Measurements from ENCODE around the gene TGM2.
"Not testable (repeated sequence)": the region's sequence is repeated elsewhere in the genome, so short reads cannot be mapped to it uniquely, and the experiment has no call there.

The TGM2 gene

DNA sequence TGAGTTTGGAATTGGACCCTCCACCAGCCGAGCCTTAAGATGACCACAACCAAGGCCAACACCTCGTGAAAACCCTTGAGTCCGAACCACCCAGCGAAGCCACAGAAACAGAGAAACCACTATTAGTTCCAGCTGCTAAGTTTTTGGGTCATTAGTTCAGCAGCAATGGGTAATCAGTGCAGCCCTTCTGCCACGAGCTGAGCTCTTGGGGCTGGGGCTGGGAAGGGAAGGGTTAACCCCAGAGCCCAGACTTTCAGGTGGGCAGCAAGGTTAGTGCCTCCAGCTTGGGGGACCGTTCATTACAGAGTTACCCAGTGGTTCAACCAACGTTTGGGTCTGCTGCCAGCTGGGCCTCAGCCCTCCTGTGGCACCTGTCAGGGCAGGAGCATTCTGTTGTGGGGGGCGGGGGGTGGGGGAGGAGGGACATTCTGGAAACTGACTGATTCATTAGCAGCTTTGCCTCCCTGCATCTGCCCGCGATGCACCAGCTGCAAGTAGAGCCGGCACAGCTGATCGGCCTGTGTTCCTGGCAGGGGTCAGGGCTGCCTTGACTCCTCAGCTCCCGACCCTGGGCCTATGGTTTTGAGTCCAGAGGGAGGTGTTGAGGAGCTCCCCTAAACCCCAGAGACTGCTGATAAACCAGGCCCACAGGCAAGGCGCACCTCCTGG lies 52.7 kb downstream of the TGM2 start:
- no peak for DNase-seq

DNA sequence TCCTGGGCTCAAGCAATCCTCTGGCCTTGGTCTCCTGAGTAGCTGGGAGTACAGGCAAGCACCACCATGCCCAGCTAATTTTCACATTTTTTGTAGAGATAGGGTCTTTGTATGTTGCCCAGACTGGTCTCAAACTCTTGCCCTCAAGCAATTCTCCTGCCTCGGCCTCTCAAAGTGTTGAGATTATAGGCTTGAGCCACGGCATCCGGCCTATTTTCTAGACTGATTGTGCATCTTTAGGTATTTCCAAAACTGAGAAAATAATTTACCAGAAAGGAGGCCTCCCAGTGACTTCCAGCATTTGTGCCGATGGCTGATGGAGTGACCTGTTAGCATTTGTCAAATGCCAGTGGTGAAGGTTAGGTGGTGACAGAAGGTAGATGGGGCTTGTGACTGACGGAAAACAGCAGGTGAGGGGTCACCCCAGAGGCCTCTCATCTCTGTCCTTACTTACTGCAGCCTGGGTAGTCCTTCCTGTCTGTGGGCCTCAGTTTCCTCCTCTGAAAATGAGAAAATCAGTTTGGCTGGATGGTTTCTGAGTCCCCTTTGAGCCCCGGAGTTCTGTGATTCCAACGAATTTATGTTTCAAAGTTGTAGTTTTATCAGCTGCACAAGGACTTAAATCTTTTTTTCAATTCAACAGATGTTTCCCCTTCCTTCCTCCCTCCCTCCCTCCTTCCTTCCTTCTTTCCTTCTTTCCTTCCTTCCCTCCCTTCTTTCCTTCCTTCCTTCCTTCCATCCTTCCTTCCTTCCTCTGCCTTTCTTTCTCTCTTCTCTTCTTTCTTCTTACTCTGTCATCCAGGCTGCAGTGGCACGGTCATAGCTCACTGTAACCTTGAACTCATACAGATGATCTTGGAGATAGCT lies 53.5 kb downstream of the TGM2 start:
- DNase-seq, result no peak

DNA sequence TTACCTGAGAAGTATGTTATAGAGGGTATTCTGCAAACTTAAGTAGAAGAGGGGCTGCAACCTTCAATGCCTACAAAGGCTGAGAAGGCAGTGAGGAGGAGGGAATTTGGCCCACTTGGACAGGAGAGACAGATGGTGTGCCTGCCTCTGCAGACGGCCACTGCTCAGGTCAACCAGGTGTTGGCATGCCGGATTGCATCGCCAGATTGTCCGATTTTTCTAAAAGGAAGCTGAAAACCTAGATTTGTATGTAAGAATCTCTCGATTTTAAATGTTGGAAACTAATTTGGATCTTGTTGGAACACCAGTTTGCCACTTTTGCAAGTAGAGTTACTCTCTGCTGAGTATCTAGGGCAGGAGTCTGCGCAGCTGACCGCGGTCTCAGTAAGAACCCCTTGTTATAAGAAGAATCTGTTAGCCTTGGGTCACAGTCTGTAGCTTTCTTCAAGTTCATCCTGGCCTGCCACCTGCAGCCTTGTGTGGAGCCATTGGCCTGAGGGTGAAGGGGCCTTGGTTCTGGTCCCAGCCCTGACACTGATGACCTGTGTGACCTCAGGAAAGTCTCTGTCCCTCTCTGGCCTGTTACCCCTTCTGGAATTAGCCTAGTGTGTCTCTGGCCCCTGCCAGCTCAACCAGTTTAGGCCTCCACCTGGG lies 54.4 kb downstream of the TGM2 start:
- no peak for DNase-seq

DNA sequence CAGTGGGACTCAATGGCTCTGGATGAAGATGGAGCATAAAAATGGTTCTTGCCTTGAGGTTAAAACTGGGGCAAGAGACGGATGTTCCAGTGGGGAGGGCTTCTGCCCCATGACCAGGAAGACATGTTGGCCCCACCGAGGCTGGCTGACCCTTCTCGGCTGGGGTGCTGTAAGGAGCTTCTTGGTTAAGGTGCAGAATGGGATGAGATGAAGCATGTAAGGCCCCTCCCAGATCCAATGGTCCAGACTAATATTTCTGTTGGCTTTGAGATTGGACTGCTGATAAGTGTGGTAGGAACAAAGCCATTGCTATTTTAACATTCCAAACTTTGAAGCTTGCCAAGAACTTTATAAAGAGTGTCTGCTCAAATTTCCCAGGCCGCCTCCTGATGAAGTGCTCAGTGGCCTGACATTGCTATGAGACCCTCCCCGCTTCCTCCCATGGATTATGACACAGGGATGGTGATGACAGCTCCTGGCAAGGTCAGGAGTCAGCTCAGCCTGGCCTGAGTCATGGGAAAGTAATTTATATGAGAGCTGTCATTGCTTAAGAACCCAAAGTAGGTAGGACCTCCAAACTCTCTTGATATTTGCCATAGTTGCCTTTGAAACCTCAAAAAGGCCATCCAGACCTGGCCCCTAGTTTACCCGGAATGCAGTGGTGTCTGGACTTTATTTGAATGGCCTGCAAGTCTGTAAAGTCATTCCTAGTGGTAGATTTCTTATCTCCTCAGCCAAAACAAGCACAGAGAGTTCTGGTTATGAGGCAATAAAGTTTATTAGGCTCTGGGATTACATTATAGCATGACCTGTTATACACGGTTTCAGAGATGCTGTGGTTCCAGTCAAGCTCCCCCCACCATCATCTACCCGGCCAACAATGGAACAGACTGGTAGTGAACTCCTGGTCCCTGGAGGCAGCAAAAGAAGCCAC lies 55.2 kb downstream of the TGM2 start:
- DNase-seq, result no peak

DNA sequence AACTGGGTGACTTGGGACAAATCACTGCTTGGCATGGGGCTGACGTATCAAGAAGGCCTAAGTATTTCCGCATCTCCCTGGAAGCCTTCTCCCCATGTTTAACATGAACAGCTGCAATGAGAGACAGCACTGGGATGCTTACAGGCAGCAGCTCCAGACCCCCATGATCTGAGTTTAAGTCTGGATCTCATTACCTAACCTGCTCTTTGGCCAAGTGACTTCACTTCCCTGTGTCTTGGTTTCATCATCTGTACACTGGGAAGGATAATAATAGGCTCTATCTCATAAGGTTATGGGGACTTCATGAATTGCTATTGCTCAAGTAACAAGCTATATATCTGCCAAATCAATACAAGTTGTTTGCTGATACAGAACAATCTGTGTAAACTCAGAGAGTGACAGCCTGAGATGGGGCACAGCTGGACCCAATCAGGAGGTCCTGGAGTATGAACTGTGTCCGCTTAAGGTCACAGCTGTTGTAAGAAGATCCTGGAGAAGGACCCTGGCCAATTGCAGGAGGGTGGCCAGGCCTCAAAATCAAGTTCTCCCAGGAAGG lies 56.0 kb downstream of the TGM2 start:
- no peak for DNase-seq

DNA sequence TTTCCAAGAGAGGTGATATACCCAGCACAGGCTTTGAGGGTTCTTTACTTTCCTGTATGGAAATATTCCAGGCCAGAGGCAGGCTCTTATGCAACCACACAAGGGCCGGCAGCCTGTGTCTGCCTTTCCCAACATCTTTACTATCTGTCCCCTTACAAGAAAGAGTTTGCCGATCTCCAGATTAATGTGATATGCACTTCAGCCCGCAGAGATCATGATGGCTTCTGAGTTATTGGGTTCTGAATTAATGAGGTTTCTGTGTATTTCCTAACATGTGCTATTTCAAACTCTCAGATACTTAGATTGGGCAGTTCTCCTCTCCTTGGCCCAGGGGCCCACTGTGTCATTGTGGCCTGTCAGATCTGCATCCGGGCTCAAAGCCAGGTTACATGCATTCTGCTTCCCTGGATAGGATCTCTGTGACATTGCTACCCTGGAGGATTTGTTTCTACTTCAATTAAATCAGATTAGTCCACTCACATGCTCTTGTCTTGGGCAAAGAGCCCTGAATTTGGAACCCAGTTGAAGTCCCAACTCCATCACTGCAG lies 56.6 kb downstream of the TGM2 start:
- DNase-seq, result no peak

DNA sequence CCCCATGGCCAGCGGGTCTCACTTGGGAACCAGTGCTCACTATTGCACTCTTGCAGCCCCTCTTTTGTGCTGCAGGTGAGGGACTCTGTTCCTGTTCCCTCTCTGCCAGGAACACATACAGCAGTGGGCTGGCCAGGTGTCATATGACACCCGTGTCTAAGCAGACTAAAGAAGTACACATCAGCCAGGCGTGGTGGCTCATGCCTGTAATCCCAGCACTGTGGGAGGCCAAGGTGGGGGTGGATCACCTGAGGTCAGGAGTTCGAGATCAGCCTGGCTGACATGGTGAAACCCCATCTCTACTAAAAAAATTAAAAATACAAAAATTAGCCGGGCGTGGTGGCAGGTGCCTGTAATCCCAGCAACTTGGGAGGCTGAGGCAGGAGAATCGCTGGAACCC lies 57.2 kb downstream of the TGM2 start:
- not testable (repeated sequence) for DNase-seq

DNA sequence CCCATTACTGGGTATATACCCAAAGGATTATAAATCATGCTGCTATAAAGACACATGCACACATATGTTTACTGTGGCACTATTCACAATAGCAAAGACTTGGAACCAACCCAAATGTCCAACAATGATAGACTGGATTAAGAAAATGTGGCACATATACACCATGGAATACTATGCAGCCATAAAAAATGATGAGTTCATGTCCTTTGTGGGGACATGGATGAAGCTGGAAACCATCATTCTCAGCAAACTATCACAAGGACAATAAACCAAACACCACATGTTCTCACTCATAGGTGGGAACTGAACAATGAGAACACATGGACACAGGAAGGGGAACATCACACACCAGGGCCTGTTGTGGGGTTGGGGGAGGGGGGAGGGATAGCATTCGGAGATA lies 57.7 kb downstream of the TGM2 start:
- not testable (repeated sequence) for DNase-seq

DNA sequence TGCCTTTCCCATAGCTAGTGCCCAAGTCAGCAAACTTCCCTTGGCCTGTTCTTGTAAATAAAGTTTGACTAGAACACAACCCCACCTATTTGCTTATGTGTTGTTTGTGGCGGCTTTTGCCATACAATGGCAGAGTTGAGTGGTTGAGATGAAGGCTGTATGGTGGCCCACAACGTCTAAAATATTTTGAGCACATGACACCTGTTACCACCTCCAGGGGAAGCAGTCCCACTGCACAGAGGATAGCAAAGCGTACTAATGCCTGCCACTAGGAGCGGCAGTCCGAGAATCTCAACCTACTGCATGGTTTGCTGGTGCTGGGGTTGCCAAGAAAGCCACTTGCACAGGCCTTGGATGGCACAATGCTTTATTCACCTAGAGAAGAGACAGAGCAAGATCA lies 58.6 kb downstream of the TGM2 start:
- no peak for DNase-seq

DNA sequence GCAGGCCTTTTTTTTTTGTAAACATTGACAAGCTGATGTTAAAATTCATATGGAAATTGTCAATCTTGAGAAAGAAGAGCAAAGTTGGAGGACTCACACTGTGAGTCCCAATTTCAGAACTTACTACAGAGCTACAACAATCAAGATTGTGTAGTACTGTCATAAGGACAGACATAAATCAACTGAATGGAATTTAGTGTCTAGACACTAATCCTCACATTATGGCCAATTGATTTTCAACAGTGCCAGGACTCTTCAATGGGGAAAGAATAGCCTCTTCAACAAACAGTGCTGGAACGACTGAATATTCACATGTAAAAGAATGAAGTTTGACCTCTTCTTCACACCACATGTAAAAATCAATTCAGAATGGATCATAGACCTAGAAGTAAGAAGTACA lies 60.8 kb downstream of the TGM2 start:
- DNase-seq, result no peak

DNA sequence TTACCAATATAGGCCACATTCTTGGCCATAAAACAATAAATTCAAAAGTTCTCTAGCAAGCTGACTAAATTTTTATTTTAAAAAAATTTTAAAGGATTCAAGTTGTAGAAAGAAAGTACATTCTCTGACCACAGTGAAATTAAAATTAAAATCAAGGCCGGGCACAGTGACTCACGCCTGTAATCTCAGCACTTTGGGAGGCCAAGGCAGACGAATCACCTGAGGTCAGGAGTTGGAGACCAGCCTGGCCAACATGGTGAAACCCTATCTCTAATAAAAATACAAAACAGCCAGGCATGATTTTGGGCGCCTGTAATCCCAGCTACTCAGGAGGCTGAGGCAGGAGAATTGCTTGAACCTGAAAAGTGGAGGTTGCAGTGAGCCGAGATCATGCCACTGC lies 62.9 kb downstream of the TGM2 start:
- not testable (repeated sequence) for DNase-seq

DNA sequence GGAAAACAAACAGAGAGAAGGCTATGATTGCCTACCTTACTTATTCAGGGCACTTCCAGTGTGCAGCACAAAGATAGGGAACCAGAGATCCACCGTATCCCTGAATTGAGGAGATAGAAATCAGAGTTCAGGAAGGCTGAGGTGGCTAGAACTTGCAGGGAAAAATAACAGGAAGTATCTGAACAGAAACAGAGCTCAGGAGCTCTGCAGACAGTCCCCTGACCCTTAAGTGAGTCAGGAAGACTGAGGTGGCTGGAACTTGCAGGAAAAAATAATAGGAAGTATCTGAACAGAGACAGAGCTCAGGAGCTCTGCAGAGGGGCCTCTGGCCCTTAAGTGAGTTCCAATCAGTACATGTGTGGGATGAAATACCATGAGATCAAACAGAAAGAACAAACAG lies 66.1 kb downstream of the TGM2 start:
- DNase-seq, result no peak

DNA sequence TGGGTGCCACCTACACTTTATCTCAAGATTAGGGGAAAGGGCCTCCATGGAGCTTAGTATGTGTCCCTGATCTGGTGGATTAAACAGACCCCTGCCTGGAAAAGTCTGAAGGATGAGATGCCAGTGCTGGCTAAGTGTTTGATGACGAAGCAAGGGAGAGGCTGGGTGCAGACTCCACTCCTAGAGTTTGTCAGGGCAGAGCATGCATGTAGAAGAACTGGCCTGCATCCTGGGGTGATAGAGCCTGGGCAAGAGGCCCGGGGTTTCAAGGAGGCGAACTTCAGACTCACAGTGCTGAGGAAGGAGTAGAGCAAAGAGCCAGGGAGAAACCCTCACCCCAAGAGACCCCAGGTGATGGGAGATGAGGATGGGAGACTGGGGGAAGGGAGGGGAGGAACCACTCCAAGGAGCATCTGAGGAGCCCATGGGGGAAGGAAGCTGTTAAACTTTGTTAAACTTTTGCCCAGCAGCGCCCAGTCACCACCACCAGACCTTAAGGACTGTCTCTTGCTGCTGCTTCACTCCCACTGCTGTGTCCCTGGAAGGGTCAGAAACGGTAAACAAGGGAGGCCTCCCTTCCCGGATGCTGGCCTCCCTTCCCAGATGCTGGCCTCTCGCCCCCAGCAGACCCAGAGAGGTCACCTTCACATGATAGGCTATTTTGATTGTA lies 69.9 kb downstream of the TGM2 start:
- DNase-seq, result no peak

DNA sequence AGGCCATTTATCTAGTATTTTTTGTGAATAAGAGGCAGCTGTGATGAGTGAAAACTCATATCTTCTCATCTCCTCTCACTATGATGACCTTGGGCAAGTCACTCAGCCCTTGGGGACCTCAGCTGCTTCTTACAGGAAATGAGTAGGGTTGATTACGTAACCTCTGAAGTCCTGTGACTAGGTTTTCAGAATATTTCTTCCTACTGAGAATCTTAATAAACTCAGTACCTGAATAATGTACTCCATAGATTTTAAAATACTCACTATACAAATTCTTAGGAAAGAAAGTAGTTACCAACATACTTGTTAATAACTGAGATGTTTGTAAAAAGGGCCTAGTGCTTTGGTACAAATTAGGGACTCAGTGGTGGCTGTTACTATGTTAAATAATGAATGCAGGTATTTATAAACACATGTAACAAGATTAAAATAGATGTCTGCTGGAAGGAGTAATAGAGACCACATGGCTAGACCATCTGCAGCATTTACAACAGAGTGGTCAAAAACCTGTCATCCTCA lies 70.6 kb downstream of the TGM2 start:
- no peak for DNase-seq

DNA sequence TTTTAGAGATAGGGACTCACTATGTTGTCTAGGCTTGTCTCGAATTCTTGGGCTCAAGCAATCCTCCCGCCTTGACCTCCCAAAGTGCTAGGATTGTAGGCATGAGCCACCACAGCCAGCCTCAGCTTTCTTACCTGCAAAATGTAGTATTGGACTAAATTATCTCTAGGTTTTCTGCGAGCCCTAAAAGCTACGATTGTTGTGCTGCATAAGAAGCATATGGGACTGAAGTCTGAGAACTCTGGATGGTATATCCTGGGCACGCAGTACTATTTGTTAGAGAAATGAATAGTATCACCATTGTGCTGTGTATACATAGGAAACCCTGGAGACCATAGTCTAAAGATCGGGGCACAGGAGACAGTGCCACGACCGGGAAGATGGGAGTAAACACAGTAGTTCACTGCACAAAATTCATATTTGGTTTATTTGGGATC lies 71.4 kb downstream of the TGM2 start:
- DNase-seq, result no peak

DNA sequence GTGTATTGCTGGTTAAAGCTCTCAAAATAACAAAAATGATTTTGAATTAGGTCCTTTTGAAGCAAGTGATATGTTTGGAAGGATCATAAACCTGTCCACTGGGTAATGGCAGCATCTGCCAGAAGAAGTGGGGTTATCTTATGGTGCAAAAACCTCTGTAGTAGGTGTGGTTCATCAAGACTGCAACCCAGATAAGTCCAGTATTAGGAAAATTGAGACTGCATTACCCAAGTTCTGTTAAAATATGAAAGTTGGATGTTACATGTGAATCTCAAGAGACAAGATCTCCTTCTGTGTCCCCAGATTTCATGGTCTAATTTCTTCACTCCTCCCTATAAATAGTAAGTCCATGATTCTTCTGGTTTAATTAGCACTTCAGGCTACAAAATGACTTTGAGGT lies 72.2 kb downstream of the TGM2 start:
- no peak for DNase-seq

DNA sequence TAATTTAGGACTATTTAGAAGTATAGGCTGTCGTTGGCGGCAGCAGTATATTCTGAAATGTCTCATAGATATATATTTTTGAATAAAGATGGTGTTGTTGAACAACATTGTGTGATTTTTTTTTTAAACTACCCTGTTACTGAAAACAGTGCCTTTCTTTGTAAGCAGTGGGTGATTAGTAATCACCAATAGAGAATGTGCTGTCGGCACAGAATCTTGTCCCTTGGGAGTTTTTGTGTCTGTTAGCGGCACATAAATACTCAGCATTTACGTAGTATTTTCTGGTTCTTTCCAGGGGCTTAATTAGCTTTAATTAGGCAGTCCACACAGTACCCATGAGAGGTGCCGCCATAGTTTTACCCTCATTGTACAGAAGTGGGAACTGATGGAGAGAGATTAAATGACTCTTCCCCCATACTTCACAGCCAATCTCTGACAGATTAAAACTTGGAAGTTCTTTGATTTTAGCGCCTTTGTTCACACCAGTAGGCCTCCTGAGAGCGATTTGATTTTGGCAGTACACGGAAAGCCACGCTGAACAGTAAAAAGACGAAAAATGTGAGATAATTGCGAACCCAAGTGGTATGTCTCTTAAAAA lies 72.7 kb downstream of the TGM2 start:
- DNase-seq, result no peak

DNA sequence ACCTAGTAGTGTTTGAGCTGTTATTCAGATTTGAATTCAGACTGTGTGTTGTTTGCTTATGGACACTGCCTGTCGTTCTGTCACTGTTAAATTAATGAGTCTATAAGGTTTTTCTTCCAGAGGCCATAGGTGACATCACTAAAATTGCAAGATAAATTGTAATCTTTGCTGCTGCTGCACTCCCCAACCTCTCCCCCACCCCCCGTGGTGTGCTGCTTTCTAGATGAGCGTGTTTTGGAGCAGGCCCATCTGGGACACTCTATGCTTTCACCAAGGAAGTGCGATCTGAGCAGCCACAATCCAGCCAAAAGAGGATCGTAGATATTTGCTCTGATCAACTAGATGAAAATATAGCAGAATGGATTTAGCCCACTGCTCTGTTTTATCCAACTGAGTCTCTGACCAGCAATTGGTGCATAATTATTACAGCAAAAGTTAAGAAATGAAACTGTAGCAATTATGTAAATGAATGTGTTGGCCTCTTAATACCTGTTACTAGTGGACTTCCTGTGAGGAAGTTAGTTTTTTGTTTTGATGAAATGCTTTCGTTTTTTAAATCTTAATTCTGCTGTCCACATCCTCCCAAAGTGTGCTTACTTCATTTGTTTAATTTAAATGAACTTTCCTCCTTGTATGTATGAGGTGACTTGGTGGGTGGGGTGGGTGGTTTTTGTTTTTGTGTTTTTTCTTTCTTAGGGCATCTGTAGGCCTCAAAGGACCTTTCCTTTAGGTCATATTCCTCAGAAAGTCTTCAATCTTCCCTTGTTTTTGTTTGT lies 73.4 kb downstream of the TGM2 start:
- DNase-seq, result no peak

DNA sequence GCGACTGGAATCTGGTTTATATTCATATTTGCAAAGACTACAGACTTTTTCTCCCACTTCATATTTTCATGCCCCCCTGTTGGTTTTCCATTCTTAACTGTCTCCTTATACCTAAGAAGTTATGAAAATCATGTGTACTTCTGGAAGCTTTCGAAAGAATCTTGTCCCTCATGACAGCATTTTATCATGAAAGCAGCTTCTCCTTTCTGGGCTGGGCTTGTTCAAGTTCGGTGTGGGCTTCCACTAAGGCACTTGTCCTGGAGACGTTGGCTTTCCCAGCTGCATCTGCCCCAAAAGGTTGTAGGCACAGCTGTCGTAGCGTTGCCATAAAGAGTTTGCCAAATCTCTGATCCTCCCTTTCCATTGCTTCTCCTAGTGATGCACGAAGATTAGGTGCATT lies 75.0 kb downstream of the TGM2 start:
- DNase-seq, result no peak

DNA sequence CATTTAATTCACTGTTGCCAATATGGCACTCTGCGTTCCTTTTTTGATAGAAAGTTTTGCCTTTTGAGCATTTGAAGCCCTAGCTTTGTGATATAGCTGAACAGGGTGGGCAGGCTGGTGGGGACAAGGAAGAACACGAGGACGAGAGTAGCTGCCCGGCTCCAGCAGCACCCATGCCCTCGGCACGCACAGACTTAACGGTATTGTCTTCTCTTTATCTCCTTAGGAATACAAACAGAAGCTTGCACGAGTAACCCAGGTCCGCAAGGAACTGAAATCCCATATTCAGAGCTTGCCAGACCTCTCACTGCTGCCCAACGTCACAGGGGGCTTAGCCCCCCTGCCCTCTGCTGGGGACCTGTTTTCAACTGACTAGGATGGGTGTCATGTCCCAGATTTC lies 75.6 kb downstream of the TGM2 start:
- DNase-seq, result no peak

Data from COR-L47 (cell line).